NCI-H2227 (cell line): Measurements from ENCODE around the gene WFDC12.
"Not testable (repeated sequence)": the region's sequence is repeated elsewhere in the genome, so short reads cannot be mapped to it uniquely, and the experiment has no call there.

Experiments used
- DNase-seq: peaks from one replicate; lab custom pipeline; 2025; ENCODE audit not compliant: unreplicated experiment; lab: John Stamatoyannopoulos, UW

The WFDC12 gene, protein sequence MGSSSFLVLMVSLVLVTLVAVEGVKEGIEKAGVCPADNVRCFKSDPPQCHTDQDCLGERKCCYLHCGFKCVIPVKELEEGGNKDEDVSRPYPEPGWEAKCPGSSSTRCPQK

DNA sequence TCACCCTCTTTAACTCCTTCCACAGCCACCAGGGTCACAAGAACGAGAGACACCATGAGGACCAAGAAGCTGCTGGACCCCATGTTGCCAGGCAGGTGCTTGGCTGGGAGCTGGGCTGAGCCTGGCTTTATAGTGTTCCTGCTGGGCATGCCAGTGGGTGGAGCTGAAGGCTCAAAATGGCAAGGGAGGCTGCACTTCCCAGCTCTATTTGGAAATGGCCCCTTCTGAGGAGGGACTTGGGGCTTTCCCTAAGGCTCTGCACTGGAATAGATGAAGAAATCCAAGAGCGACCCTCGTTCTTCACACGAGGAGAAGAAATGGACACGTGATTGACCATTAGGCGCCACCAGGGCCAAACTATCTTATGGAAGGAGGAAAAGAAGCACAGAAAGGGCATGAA is at the start of gene WFDC12:
Gene WFDC12 (minus strand): TSS at position 101 of the 400 bp plus-strand sequence. CDS start 18 bp downstream, at position 83.
- no peak for DNase-seq

DNA sequence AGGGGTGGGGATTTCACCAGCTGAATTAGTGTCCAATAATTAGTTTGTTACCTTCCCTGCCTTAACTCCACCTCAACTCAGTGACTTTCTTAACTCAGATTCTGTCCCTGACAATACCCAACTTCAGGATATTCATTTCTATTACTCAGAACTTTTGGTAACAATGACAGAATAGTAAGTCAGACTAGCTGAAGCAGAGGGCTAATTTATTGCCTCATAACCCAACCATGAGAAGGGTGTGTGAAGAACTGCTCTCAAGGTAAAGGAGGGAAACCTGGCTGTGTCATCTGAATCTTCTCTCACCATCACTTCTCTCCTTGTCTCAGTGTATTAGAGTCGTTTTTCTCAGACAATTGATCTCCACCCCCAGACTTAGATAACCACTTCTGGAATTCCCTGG is 49.3 kb upstream of the WFDC12 start:
- no peak for DNase-seq

DNA sequence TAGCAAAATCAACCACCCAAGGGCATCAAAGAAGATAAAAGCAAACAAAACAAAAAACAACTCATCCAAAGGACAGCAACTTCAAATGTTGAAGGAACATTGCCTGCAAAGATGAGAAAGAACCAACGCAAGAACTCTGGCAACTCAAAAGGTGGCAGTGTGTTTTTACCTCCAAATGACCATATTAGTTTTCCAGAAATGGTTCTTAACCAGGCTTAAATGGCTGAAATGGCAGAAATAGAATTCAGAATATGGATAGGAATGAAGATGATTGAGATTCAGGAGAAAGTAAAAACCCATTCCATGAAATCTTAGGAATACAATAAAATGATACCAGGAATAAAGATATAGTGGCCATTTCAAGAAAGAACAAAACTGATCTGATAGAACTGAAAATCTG is 40.6 kb upstream of the WFDC12 start:
- DNase-seq: no peak

DNA sequence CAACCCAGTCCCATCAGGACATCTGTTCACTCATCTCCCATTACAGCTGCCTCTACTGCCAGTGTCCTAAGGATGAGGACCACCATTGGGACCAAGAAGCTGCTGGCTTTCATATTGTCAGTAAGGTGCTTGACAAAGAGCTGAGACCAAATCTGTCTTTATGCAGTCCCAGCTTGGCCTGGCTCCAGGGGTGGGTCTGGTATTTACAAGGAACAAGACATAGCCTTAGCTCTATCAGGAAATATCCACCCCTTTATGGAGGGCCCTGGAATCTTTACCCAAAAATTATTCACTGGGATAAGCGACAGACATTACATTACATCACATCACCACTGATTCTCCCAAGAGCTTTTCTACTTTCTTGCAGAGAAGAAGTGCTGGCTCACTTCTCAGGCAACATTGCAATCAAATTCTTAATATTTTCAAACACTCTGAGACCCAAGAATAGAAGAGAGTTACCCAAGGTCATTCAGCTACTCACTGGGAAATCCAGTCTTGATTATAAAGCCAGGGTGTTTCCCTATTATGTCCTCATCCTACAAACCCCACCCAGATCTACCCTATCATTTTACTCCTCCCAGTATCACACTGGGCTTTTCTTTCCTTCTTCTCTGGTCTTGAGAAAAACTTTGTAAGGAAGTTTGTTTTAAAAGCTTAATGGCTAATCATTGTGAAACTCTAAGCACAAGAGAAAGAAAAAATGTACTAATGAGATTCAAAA is 39.0 kb upstream of the WFDC12 start:
- no peak for DNase-seq

DNA sequence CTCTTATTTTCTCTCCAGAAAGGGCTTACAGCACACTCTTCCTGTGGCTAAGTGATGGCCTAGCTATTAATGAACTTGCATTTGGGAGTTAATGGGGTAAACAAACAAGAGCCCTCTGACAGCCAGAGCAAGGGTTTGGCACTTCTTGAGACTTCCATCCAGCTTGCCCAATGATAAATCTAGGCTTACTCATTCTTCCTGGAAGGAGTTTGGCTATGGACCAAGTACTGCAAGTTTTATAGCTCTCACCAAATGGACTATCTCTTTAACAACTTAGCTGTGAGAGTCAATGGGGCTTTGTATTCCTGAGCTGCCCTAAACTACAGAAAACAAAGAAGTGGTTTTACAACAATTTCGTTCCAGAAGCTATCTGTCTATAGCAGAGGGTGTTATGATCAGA is 33.7 kb upstream of the WFDC12 start:
- DNase-seq: no peak

DNA sequence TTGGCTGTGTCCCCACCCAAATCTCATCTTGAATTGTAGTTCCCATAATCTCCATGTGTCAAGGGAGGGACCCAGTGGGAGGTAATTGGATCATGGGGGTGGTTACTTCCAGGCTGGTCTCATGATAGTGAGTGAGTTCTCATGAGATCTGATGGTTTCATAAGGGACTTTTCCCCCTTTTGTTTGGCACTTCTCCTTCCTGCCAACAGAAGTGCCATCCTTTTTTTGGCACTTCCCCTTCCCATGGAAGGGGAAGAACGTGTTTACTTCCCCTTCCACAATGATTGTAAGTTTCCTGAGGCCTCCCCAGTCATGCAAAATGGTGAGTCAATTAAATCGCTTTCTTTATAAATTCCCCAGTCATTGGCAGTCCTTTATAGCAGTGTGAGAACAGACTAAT is 32.4 kb upstream of the WFDC12 start:
- no peak for DNase-seq

DNA sequence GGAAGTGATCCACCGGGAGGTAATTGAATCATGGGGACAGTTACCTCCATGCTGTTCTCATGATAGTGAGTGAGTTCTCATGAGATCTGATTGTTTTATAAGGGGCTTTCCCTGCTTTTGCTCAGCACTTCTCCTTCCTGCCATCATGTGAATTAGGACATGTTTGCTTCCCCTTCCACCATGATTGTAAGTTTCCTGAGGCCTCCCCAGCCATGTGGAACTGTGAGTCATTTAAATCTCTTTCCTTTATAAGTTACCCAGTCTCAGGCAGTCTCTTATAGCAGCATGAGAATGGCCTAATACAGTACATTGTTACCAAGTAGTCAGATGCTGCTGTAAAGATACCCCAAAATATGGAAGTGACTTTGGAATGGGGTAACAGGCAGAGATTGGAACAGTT is 30.5 kb upstream of the WFDC12 start:
- DNase-seq: not testable (repeated sequence)

DNA sequence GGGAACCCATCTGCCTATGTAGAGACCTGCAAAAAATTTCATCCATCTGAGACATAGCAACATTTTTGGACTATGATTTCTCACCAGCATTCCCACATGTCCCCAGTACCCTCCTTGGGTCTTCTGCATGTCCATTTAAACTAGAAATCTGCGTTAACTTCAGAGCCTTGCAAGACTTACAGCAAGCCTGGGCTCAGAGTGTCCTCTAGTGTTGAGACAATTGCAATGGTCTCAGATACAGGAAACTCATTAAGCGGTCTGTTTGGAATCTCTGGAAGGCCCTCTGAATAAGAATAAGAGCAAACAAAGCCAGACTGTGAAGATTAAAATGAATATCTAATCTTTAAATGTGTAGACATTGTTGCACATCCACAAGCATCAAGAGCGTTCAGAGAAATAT is 29.9 kb upstream of the WFDC12 start:
- DNase-seq: no peak

DNA sequence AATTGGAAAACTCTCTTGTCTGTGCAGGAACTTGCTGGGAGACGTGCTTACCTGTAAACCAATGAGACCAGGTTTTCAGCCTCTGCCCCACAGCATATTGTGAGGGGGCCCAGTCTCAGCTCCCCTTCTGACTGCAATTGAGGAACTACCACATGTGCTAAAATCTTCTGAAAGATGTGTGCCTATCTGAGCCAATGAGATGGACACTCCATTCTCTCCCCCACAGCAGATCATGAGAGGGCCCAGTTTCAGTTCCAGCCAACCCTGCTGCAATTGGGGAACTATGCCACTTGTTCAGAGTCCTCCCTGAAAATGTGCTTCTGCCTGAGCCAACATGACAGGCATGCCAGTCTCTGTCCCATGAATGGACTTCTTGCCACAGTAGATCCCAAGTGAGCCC is 29.5 kb upstream of the WFDC12 start:
- DNase-seq: no peak

DNA sequence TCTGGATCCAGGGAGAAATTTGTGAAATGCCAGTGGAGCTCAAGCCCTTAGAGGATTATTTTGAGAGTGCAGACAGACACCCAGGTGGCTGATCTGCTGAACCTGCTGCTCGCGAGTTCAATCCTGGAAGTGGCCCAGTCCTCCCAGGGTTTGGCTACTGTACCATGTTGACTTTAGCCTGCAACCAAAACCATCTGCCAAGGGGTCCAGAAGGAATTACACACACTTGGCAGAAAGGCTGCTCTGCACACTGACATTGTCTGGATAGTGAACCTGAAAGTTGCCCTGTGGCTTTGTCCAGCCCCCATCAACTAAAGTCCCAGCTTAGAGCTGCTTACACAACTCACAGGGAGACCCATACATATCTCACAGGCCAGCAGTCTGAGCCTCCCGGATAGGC is 28.9 kb upstream of the WFDC12 start:
- no peak for DNase-seq

DNA sequence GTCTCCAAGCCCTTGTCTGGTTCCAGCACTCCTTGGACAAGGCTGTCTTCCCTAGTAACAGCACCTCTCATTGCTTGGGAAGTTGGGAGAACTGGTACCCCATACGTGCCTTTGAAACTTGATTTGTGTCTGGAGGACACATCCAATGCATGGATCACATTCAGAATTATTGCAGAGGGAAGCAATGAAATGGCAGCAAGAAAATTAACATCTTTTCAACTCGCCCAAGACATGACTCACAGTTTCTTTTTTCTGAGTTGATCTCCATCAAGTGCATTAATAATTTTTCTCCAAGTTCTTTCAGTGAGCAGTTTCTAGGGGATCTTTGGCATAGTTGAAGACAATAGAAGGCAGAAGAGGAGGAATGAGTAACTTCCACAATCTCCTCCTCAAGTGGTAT is 28.1 kb upstream of the WFDC12 start:
- DNase-seq: no peak

DNA sequence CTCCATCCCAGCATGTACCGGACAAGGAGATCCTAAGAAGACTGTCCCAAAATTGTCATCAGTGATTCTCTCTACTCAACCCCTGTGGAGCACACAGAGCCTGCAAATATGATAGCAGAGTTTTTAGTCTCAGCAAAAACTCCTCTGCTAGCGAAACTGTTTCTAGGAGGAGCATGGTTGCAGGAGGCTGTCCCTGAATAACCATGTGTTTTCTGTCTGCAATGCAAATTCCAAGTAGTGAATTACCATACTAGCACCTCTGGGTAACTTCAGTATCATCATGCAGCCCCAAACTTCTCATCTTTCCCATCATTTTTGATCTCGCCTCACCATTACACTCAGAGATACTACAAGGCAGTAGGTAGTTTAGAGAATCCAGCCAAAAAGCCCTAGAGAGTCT is 24.8 kb upstream of the WFDC12 start:
- DNase-seq: no peak

DNA sequence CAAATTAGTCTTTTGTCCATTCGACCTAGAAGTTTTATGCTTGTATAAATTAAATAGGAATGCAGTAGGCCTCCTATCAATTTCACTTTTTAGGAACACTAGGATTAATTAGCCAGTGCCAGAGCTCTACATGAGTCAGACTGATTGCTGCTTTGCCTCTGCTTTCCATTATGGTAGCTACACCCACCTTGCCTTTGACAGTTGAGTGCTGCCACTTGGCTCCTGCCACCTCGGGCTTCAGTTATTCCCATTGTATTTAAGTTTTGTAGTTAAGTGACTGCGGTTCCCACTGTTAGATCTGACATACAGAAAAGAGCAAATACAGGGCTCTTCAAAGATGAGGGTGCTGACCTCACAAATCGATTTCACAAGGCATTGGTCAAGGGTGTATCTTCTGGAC is 16.6 kb upstream of the WFDC12 start:
- DNase-seq: no peak

DNA sequence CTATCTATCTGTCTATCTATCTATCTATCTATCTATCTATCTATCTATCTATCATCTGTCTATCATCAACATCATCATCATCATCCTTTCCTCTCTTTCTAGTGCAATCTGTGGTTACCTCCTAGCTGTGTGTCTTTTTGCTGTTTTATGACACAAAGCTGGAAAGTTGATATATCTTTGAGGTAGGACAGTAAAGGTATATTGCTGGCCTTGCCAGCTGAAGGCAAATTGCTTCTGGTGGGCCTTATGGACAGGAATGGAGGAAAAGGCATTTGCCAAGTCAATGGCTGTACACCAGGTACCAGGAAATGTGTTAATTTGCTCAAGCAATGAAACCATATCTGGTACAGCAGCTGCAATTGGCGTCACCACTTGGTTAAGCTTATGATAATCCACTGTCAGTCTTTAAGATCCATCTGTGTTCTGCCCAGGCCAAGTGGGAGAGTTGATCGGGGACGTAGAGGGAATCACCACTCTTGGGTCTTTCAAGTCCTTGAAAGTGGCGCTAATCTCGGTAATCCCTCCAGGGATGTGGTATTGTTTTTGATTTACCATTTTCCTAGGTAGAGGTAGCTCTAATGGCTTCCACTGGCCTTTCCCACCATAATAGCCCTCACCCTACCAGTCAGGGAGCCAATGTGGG is 15.6 kb upstream of the WFDC12 start:
- DNase-seq: not testable (repeated sequence)

DNA sequence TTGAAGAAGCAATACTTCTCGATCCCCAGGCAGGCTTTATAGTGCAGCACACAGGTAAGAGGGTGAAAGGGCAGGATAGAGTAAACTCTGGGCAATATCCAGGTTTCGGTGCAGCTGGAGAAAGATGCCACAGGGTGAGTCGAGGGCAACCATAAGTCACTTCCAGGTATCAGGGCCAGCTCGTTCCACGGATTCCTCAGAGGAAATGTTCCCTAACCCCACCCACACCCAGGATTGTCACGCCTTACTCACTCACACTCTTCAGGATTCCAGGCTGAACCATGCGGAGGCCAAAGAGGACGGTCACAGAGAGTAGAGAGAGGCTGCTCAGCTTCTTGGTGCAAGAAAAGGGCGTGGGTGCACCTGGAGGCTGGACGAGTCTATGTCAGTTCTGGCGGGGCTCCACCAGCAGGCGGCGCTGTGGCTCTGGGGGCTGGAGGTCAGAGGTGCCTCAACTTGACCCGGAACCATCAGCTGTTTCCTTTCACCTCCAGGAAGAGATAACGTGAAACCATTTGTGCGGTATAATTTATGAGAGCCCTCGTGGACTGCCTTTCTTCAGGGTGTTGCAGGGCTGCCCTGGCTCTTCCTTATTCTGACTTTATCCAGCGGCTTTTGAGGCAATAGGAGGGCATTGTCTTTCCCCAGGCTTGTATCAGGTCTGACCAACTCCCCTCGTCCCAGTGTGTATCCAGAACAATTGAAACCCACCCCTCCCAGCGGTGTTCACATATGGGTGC is 14.5 kb upstream of the WFDC12 start:
- no peak for DNase-seq

DNA sequence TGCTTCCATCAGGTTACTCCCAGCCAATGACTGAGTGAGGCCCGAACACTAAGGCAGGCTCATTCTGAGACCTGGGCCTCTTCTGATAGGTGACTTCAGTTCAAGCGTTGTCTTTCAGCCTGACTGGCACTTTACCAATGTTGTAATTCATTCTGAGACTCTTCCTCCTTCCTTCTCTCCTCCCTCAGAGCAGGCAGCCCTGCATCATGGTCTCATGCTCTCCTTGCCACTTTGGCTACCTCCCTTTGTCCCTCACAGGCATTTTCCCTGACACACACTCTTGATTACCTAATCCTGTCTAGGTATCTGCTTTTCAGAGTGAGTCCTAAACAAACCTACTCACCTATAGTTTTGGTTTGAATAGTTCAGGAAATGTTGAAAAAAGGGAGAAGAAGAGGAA is 12.6 kb upstream of the WFDC12 start:
- DNase-seq: no peak

DNA sequence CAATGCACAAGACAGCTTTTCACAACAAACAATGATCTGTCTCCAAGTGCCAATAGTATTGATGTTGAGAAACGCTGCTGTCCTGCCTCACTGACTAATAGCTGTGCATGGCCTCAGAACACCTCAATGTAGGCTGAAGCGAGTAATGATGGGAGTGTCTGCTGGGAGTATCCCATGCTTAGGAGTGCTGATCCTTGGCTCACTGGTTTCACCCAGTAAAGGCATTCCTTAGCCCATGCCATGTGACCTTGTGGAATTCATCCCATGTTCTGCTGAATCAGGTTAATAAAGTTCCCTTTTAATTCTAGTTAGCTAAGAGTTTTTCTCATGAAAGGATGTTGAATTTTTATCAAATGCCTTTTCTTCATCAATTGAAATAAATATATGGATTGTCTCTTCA is 3.8 kb upstream of the WFDC12 start:
- DNase-seq: no peak

DNA sequence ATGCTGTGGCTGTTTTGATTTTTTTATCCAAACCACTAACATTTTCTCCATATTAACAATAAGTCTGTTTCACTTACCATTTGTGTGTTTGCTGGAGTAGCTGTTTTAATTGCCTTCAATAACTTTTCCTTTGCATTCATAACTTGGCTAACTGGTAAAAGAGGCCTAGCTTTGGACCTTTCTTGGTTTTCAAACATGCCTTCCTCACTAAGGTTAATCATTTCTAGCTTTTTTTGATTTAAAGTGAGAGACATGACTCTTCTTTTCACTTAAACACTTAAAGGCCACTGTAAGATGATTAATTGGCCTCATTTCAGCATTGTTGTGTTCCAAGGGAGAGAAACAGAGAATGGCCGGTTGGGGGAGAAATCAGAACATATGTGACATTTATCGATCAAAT is 2.9 kb downstream of the WFDC12 start:
- no peak for DNase-seq

DNA sequence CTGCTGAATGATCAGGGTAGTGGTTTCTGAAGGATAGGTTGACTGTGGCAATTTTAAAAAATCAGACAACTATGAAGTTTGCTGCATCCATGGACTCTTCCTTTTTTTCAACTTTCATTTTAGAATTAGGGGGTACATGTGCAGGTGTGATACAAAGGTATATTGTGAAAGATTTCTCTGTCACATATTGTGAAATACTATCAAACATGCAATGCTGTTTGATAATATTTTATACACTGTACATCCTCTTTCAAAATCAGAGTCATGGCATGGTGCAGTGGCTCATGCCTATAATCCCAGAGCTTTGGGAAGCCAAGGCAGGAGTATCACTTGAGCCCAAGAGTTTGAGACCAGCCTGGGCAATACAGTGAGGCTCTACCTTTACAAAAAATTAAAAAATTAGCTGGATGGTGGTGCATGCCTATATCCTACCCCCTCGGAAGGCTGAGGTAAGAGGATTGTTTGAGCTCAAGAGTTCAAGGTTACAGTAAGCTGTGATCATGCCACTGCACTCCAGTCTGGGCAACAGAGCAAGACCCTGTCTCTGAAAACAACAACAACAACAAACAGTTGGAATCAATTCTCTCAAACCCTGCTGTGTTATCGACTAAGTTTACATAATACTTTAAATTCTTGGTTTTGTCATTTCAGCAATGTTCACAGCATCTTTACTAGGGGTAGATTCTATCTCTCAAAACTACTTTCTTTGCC is 4.6 kb downstream of the WFDC12 start:
- no peak for DNase-seq

DNA sequence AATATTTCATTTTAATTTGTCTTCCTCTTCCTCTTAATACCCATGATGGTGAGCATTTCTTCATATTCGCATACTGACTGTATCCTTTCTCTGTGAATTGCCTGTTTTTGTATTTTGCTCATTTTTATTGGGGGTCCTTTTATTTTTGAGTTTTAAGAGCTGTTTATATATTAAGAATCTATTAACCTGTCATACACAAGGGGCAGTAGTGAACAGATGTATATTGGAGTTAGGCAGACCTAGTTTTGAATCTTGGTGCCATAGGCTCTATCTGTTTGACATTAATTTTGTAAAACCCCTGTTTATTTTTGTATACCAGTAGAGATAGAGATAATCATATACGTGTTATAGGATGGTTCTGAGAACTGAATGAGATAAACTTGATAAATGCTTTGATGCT is 6.2 kb downstream of the WFDC12 start:
- DNase-seq: no peak

DNA sequence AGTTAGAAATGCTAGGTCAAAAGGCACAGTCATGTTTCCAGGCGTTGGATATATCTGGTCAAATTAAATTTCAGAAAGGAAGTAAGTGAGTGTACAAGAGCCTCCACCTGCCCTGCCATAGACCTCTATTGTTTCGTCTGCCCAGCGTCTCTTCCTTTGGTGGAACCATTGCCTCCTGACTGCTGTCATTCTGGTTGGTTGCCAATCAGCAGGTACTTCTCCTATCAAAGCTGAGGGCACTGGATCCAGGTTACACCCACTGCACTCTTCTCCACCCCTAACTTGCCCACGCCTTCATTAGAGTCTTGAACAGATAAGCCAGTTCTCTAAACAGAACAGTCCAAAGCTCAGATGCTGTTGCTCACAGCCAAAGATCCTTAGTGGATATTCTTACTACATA is 6.7 kb downstream of the WFDC12 start:
- no peak for DNase-seq
